Heart left ventricle (tissue), 16 donors: ENCODE measurements around the gene ACCS. TPM values are rescaled to one million over a fixed set of nuclear protein-coding genes. Genes with fewer than 3 reads are reported as not detected.

Experiments used
- ATAC-seq, 4 donors: fragments of 200-7000 bp; cut with Tn5 transposase; one replicate each; pipeline ENCODE4 v1.9.1; 2020 to 2022; ENCODE audit warnings: moderate library complexity in 4 of 4, mild to moderate bottlenecking in 3 of 4, moderate number of reproducible peaks in 1 of 4
- DNase-seq, 5 donors: peaks; one replicate each; pipeline ENCODE4 v3.0.0-alpha.2; 2020
- H3K27ac ChIP-seq, 12 donors: fragments of 200-600 bp; sonication (generic) in 4 of 12; one replicate each; pipeline versions ENCODE4 v1.5.0 to v1.8.0; 2016 to 2022; ENCODE audit warnings: mild to moderate bottlenecking in 2 of 12
- H3K27me3 ChIP-seq, 9 donors: fragments of 200-600 bp; sonication (generic) in 2 of 9; one replicate each; pipeline versions ENCODE4 v1.5.1 to v1.8.0; 2016 to 2022; ENCODE audit warnings: mild to moderate bottlenecking in 3 of 9
- H3K36me3 ChIP-seq, 9 donors: fragments of 200-600 bp; sonication (generic) in 2 of 9; one replicate each; pipeline versions ENCODE4 v1.5.0 to v1.8.0; 2018 to 2022; ENCODE audit warnings: mild to moderate bottlenecking in 2 of 9
- H3K4me1 ChIP-seq, 12 donors: fragments of 200-600 bp; sonication (generic) in 4 of 12; one replicate each; pipeline versions ENCODE4 v1.5.0 to v1.8.0; 2016 to 2022; ENCODE audit warnings: mild to moderate bottlenecking in 3 of 12
- H3K4me3 ChIP-seq, 12 donors: fragments of 200-600 bp; sonication (generic) in 4 of 12; one replicate each; pipeline versions ENCODE4 v1.5.0 to v1.8.0; 2017 to 2022; ENCODE audit warnings: mild to moderate bottlenecking in 9 of 12, moderate library complexity in 4 of 12
- H3K9me3 ChIP-seq, 12 donors: fragments of 200-600 bp; sonication (generic) in 4 of 12; one replicate each; pipeline versions ENCODE4 v1.5.0 to v1.8.0; 2016 to 2022; ENCODE audit warnings: mild to moderate bottlenecking in 1 of 12
- POLR2A ChIP-seq, 2 donors: fragments of 450-650 bp; IDR thresholded peaks; one replicate each; pipeline ENCODE4 v1.6.1; 2017; ENCODE audit warnings: antibody characterized with exemption in 2 of 2, mild to moderate bottlenecking in 2 of 2, moderate library complexity in 2 of 2
- WGBS, 4 donors: extraction: QIAGEN DNeasy Blood & Tissue Kit in 2 of 4; methylation state at CpG; one replicate each; pipeline versions ENCODE4 v1.1.5 to v1.1.7; 2013 to 2018; 5-methylcytosine and 5-hydroxymethylcytosine counted together
- intact Hi-C, 10 donors: fragments of 100-400 bp; cut with DNase I; formaldehyde crosslinking; loops; one replicate each; pipeline versions ENCODE4 v1.11.1 to v1.14.2; 2022
- polyA plus RNA-seq, 2 donors: library from polyadenylated mRNA; stranded (reverse); fragments of 200-250 nt; gene quantifications; one replicate each; pipeline ENCODE4 v1.2.3, GENCODE V29; 2013
- total RNA-seq, 9 donors: library from RNA; depleted of rRNA in 2 of 9; stranded (reverse); fragments of >200 nt in 2 of 9; fragmentation: NEBNext Ultra II Directional in 3 of 9; extraction: Animal tissue kit (Norgen Biotek cat#: 25700) in 3 of 9; gene quantifications; one replicate each; pipeline versions ENCODE4 v1.1.0 to v1.2.4, GENCODE V29; 2016 to 2023
- TF ChIP-seq, protein P1 (sequence below), 12 donors: fragments of 200-600 bp; sonication (generic) in 4 of 12; IDR thresholded peaks; one replicate each; pipeline versions ENCODE4 v1.5.0 to v1.8.0; 2018 to 2022; ENCODE audit warnings: antibody characterized with exemption in 12 of 12, mild to moderate bottlenecking in 5 of 12
- donor health status: ischemic (EF 13 %, LVEDD 7.1; RV severe dilation, severe dysfunction).
- donor health status: healthy with polysubstance abuse.
- donor health status: DM: no; HTN: yes; CAD: no.
- donor health status: DM: no; HTN: no; CAD: no.
- donor health status: ischemic (EF 25% LVEDD 6.9; RV normal size, moderate dysfunction).
- donor health status: ischemic (EF 25% LVEDD 5.7; RV mildly dilated, moderate dysfunction).
- donor health status: healthy.
- donor health status: DM: yes; HTN: yes; CAD: no.
- donor health status: ischemic (EF 35%, LVEDD 5.7; RV mildly dilated, moderate dysfunction).
- donor health status: nonischemic (EF 11% LVEDD 7.7; RV severe dilation, severe dysfunction).
- donor health status: DM: yes; HTN: yes; CAD: no.
- donor health status: PGD.
- donor health status: ischemic (EF 29% LVEDD 5.4; RV normal size, mild dysfunction).
- donor health status: nonischemic (EF 23%, LVEDD 6.1; RV moderate dilation, normal function).

The ACCS gene
- total and polyA plus RNA-seq, 11 donors, result 1.6 to 16.7 (median 8.3) TPM

- Histone ChIP-seq H3K36me3 (no peaks in the 10 kb centered on the region), H3K4me1 (peaks cover 2 to 53% (median 34%) of the 10 kb centered on the region in 12 donors), H3K9me3 (no peaks in the 10 kb centered on the region), H3K27ac (peak overlapping the region in 11 of 12 donors; percentile 43 to 92 (median 70)), H3K27me3 (no peaks in the 10 kb centered on the region), H3K4me3 (no peak overlapping the region)
- WGBS, 4 donors, result 41 to 53% (median 45%) methylated on average over 3 of the region's 3 CpGs
- DNase-seq, result no peak
- TF ChIP-seq POLR2A (IDR thresholded peaks at IDR 0.05), result no peak
- TF ChIP-seq, protein P1, sequence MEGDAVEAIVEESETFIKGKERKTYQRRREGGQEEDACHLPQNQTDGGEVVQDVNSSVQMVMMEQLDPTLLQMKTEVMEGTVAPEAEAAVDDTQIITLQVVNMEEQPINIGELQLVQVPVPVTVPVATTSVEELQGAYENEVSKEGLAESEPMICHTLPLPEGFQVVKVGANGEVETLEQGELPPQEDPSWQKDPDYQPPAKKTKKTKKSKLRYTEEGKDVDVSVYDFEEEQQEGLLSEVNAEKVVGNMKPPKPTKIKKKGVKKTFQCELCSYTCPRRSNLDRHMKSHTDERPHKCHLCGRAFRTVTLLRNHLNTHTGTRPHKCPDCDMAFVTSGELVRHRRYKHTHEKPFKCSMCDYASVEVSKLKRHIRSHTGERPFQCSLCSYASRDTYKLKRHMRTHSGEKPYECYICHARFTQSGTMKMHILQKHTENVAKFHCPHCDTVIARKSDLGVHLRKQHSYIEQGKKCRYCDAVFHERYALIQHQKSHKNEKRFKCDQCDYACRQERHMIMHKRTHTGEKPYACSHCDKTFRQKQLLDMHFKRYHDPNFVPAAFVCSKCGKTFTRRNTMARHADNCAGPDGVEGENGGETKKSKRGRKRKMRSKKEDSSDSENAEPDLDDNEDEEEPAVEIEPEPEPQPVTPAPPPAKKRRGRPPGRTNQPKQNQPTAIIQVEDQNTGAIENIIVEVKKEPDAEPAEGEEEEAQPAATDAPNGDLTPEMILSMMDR (IDR thresholded peaks at IDR 0.05), result no peak
- intact Hi-C loops, result loop anchor here in 4 of 10 donors (2.0 to 5.0 kb wide), 4 partner anchors 46 to 89 kb away; no protein-coding TSS in a partner anchor
- no peak for ATAC-seq
Observed at GRCh38 chr11:44033411-44033850, 32.6 kb upstream of the ACCS start.

- Histone ChIP-seq H3K4me3 (no peak overlapping the region), H3K4me1 (peaks cover 2 to 53% (median 34%) of the 10 kb centered on the region in 12 donors), H3K36me3 (no peaks in the 10 kb centered on the region), H3K9me3 (no peaks in the 10 kb centered on the region), H3K27me3 (no peaks in the 10 kb centered on the region), H3K27ac (peak overlapping the region in 4 of 12 donors; percentile 43 to 80 (median 65))
- intact Hi-C loops, result loop anchor here in 4 of 10 donors (2.0 to 5.0 kb wide), 4 partner anchors 47 to 89 kb away; no protein-coding TSS in a partner anchor
- 55 to 66% (median 59%) methylated on average over 3 of the region's 3 CpGs for WGBS, 4 donors
- ATAC-seq (no peak), DNase-seq (no peak)
- TF ChIP-seq, protein P1 (IDR thresholded peaks at IDR 0.05), result no peak
- no peak for TF ChIP-seq POLR2A (IDR thresholded peaks at IDR 0.05)
Observed at GRCh38 chr11:44033856-44034255, 32.2 kb upstream of the ACCS start.

GRCh38 chr11:44034639-44035038 lies 31.4 kb upstream of the ACCS start:
- TF ChIP-seq POLR2A (IDR thresholded peaks at IDR 0.05), result no peak
- TF ChIP-seq, protein P1 (IDR thresholded peaks at IDR 0.05), result no peak
- H3K36me3 ChIP-seq, result no peaks in the 10 kb centered on the region
- no peaks in the 10 kb centered on the region for H3K27me3 ChIP-seq
- no peak overlapping the region for H3K4me3 ChIP-seq
- peaks cover 2 to 49% (median 34%) of the 10 kb centered on the region in 12 donors for H3K4me1 ChIP-seq
- H3K9me3 ChIP-seq, result no peaks in the 10 kb centered on the region
- intact Hi-C loops, result loop anchor here in 6 of 10 donors (5.0 kb wide), 3 partner anchors 47 to 92 kb away; partner anchors contain the start of gene C11orf96 (in 3 of the 6)
- no peak for ATAC-seq
- no peak for DNase-seq
- H3K27ac ChIP-seq, result no peak overlapping the region

GRCh38 chr11:44036811-44037657 lies 29.0 kb upstream of the ACCS start:
- peaks cover 0 to 26% (median 16%) of the 10 kb centered on the region in 12 donors for H3K4me1 ChIP-seq
- intact Hi-C loops, result loop anchor here (1.0 to 5.0 kb wide), 8 partner anchors 48 to 147 kb away; partner anchors contain the start of gene C11orf96 (in 5 of the 10)
- no peak for TF ChIP-seq POLR2A (IDR thresholded peaks at IDR 0.05)
- TF ChIP-seq, protein P1 (IDR thresholded peaks at IDR 0.05), result peak; percentile 63 to 95 (median 88)
- 14 to 16% (median 15%) methylated on average over 12 of the region's 12 CpGs for WGBS, 4 donors
- H3K27ac ChIP-seq, result peak overlapping the region in 2 of 12 donors; percentile 33 to 52
- H3K36me3 ChIP-seq, result no peaks in the 10 kb centered on the region
- H3K4me3 ChIP-seq, result no peak overlapping the region
- ATAC-seq, result peak; percentile 85 to 94 (median 92)
- peaks cover 0 to 13% (median 5%) of the 10 kb centered on the region in 12 donors for H3K9me3 ChIP-seq
- H3K27me3 ChIP-seq, result no peaks in the 10 kb centered on the region
- peak; percentile 81 to 90 (median 88) for DNase-seq
